SJSA1 (cell line): ENCODE results near the gene ABCC11. TPM values are rescaled to one million over a fixed set of nuclear protein-coding genes. Genes with fewer than 3 reads are reported as not detected.

Source experiments
- DNase-seq, 2 experiments: peaks; one replicate each; pipeline ENCODE4 v3.0.0-alpha.2; 2015 to 2020; ENCODE audit warnings: low spot score in 2 of 2, low read depth in 1 of 2
- H3K27ac ChIP-seq: fragments of 250-450 bp; sonication (Bioruptor Pico); 2 replicates; pipeline ENCODE4 v1.5.1; 2020; ENCODE audit warnings: mild to moderate bottlenecking, moderate library complexity
- H3K27me3 ChIP-seq: fragments of 250-450 bp; sonication (Bioruptor Pico); replicated peaks from 2 replicates; pipeline ENCODE4 v1.5.1; 2020; ENCODE audit warnings: mild to moderate bottlenecking, moderate library complexity
- H3K36me3 ChIP-seq: fragments of 250-450 bp; sonication (Bioruptor Pico); 2 replicates; pipeline ENCODE4 v1.5.1; 2020; ENCODE audit warnings: mild to moderate bottlenecking
- H3K4me1 ChIP-seq: fragments of 250-450 bp; sonication (Bioruptor Pico); replicated peaks from 2 replicates; pipeline ENCODE4 v1.6.1; 2021; ENCODE audit warnings: mild to moderate bottlenecking
- H3K4me3 ChIP-seq: fragments of 250-450 bp; sonication (Bioruptor Pico); 2 replicates; pipeline ENCODE4 v1.5.1; 2020; ENCODE audit warnings: mild to moderate bottlenecking
- H3K9me3 ChIP-seq: fragments of 250-450 bp; sonication (Bioruptor Pico); replicated peaks from 2 replicates; pipeline ENCODE4 v1.5.1; 2020; ENCODE audit warnings: mild to moderate bottlenecking
- total RNA-seq: library from RNA; depleted of rRNA; stranded (reverse); fragments of >200 nt; shearing (Covaris generic); gene quantifications from 2 replicates; pipeline ENCODE4 v1.2.3, GENCODE V29; 2014

Gene ABCC11
- total RNA-seq, 1 experiment from 2014 or later = not detected

GRCh38 chr16:48157794-48158193 is 89.5 kb downstream of the ABCC11 start:
- H3K4me1 ChIP-seq = peaks cover 16% of the 10 kb centered on the region
- no peak for DNase-seq
- H3K9me3 ChIP-seq = no peaks in the 10 kb centered on the region
- H3K27ac ChIP-seq = no peak overlapping the region
- no peaks in the 10 kb centered on the region for H3K27me3 ChIP-seq
- H3K36me3 ChIP-seq = no peaks in the 10 kb centered on the region
- H3K4me3 ChIP-seq = no peak overlapping the region

GRCh38 chr16:48157302-48157701 is 90.0 kb downstream of the ABCC11 start:
- Histone ChIP-seq H3K4me1 (peaks cover 16% of the 10 kb centered on the region), H3K27me3 (no peaks in the 10 kb centered on the region), H3K27ac (no peak overlapping the region), H3K9me3 (no peaks in the 10 kb centered on the region), H3K36me3 (no peaks in the 10 kb centered on the region), H3K4me3 (no peak overlapping the region)
- DNase-seq = no peak

- peak; percentile 62 to 82 for DNase-seq
- no peaks in the 10 kb centered on the region for H3K36me3 ChIP-seq
- H3K4me3 ChIP-seq = no peak overlapping the region
Observed at GRCh38 chr16:48156790-48157209, 90.5 kb downstream of the ABCC11 start.

GRCh38 chr16:48155926-48156789 is 91.2 kb downstream of the ABCC11 start, which contains the start of gene ABCC12:
Gene ABCC12, minus strand, starts transcription at chr16:48155993. Its CDS starts 9,569 bp downstream, at chr16:48146424.
- no peak within 1 kb of the TSS for H3K27ac ChIP-seq
- no peak within 1 kb of the TSS for H3K4me3 ChIP-seq
- no peaks in the 10 kb centered on the region for H3K9me3 ChIP-seq
- no peaks in the 10 kb centered on the region for H3K27me3 ChIP-seq
- H3K36me3 ChIP-seq = no peaks in the 10 kb centered on the region
- no peak for DNase-seq
- peaks cover 16% of the 10 kb centered on the region for H3K4me1 ChIP-seq

More at GRCh38 chr16:48156790-48157209, 90.5 kb downstream of the ABCC11 start:
- H3K27ac ChIP-seq = no peak overlapping the region
- H3K9me3 ChIP-seq = no peaks in the 10 kb centered on the region
- H3K27me3 ChIP-seq = no peaks in the 10 kb centered on the region
- H3K4me1 ChIP-seq = peaks cover 16% of the 10 kb centered on the region

GRCh38 chr16:48153774-48154173 is 93.6 kb downstream of the ABCC11 start:
- H3K27me3 ChIP-seq = 0 out of 2 replicates have a peak, but pooled peaks cover 4% of the 10 kb centered on the region
- no peak overlapping the region for H3K27ac ChIP-seq
- H3K4me3 ChIP-seq = no peak overlapping the region
- H3K9me3 ChIP-seq = no peaks in the 10 kb centered on the region
- peaks cover 16% of the 10 kb centered on the region for H3K4me1 ChIP-seq
- no peaks in the 10 kb centered on the region for H3K36me3 ChIP-seq
- no peak for DNase-seq

GRCh38 chr16:48152226-48152625 is 95.1 kb downstream of the ABCC11 start:
- no peaks in the 10 kb centered on the region for H3K9me3 ChIP-seq
- no peak overlapping the region for H3K4me3 ChIP-seq
- DNase-seq = no peak
- no peaks in the 10 kb centered on the region for H3K36me3 ChIP-seq
- H3K4me1 ChIP-seq = peaks cover 6% of the 10 kb centered on the region; the same call in 1 of the 2 replicates
- H3K27ac ChIP-seq = no peak overlapping the region
- 0 out of 2 replicates have a peak, but pooled peaks cover 4% of the 10 kb centered on the region for H3K27me3 ChIP-seq

GRCh38 chr16:48150707-48151106 is 96.6 kb downstream of the ABCC11 start:
- Histone ChIP-seq H3K4me1 (no peaks in the 10 kb centered on the region), H3K27ac (no peak overlapping the region), H3K27me3 (0 out of 2 replicates have a peak, but pooled peaks cover 4% of the 10 kb centered on the region), H3K4me3 (no peak overlapping the region), H3K9me3 (no peaks in the 10 kb centered on the region), H3K36me3 (no peaks in the 10 kb centered on the region)
- no peak for DNase-seq

GRCh38 chr16:48146710-48147109 is 100.6 kb downstream of the ABCC11 start:
- no peaks in the 10 kb centered on the region for H3K36me3 ChIP-seq
- no peak for DNase-seq
- H3K4me3 ChIP-seq = no peak overlapping the region
- 0 out of 2 replicates have a peak, but pooled peaks cover 4% of the 10 kb centered on the region for H3K27me3 ChIP-seq
- no peak overlapping the region for H3K27ac ChIP-seq
- no peaks in the 10 kb centered on the region for H3K9me3 ChIP-seq
- no peaks in the 10 kb centered on the region for H3K4me1 ChIP-seq

- no peaks in the 10 kb centered on the region for H3K36me3 ChIP-seq
- H3K9me3 ChIP-seq = no peaks in the 10 kb centered on the region
- no peak overlapping the region for H3K4me3 ChIP-seq
- DNase-seq = no peak
- 0 out of 2 replicates have a peak, but pooled peaks cover 4% of the 10 kb centered on the region for H3K27me3 ChIP-seq
- no peaks in the 10 kb centered on the region for H3K4me1 ChIP-seq
- no peak overlapping the region for H3K27ac ChIP-seq
Observed at GRCh38 chr16:48146131-48146530, 101.2 kb downstream of the ABCC11 start.

GRCh38 chr16:48143812-48144368 is 103.4 kb downstream of the ABCC11 start:
- Histone ChIP-seq H3K27me3 (no peaks in the 10 kb centered on the region), H3K4me1 (no peaks in the 10 kb centered on the region), H3K4me3 (no peak overlapping the region), H3K36me3 (no peaks in the 10 kb centered on the region), H3K27ac (no peak overlapping the region), H3K9me3 (no peaks in the 10 kb centered on the region)
- no peak for DNase-seq

- no peak overlapping the region for H3K4me3 ChIP-seq
- no peaks in the 10 kb centered on the region for H3K36me3 ChIP-seq
Observed at GRCh38 chr16:48140821-48141220, 106.5 kb downstream of the ABCC11 start.

GRCh38 chr16:48139517-48139916 is 107.8 kb downstream of the ABCC11 start:
- DNase-seq = no peak

More at GRCh38 chr16:48140821-48141220, 106.5 kb downstream of the ABCC11 start:
- Histone ChIP-seq H3K27ac (no peak overlapping the region), H3K4me1 (no peaks in the 10 kb centered on the region), H3K9me3 (no peaks in the 10 kb centered on the region), H3K27me3 (no peaks in the 10 kb centered on the region)
- DNase-seq = no peak

GRCh38 chr16:48138543-48138942 is 108.8 kb downstream of the ABCC11 start:
- Histone ChIP-seq H3K36me3 (no peaks in the 10 kb centered on the region), H3K27me3 (no peaks in the 10 kb centered on the region), H3K27ac (no peak overlapping the region), H3K4me3 (no peak overlapping the region), H3K4me1 (no peaks in the 10 kb centered on the region), H3K9me3 (no peaks in the 10 kb centered on the region)
- no peak for DNase-seq

More at GRCh38 chr16:48139517-48139916, 107.8 kb downstream of the ABCC11 start:
- Histone ChIP-seq H3K4me3 (no peak overlapping the region), H3K36me3 (no peaks in the 10 kb centered on the region), H3K4me1 (no peaks in the 10 kb centered on the region), H3K27ac (no peak overlapping the region), H3K9me3 (no peaks in the 10 kb centered on the region), H3K27me3 (no peaks in the 10 kb centered on the region)

GRCh38 chr16:48137822-48138221 is 109.5 kb downstream of the ABCC11 start:
- H3K27ac ChIP-seq = no peak overlapping the region
- H3K36me3 ChIP-seq = no peaks in the 10 kb centered on the region
- no peaks in the 10 kb centered on the region for H3K27me3 ChIP-seq
- no peaks in the 10 kb centered on the region for H3K9me3 ChIP-seq
- DNase-seq = no peak
- no peak overlapping the region for H3K4me3 ChIP-seq
- no peaks in the 10 kb centered on the region for H3K4me1 ChIP-seq
